ENCODE data around the gene SFMBT1.

Gene SFMBT1

GRCh38 chr3:52856666-52857065 is 189.2 kb downstream of the SFMBT1 start:
- TF ChIP-seq CTCF (IDR thresholded peaks at IDR 0.05; ENCODE audit: borderline replicate concordance, control extremely low read depth, extremely low read depth, insufficient read depth, missing control alignments), result no peak
- no peak for DNase-seq (ENCODE audit: low spot score)
- in situ Hi-C loops (cut with MboI; ENCODE audit: low sequenced_read_pairs, unreplicated experiment), result no loop called here

GRCh38 chr3:52854013-52854412 is 191.9 kb downstream of the SFMBT1 start:
- no peak for DNase-seq (ENCODE audit: low spot score)
- no peak for TF ChIP-seq CTCF (IDR thresholded peaks at IDR 0.05; ENCODE audit: borderline replicate concordance, control extremely low read depth, extremely low read depth, insufficient read depth, missing control alignments)
- in situ Hi-C loops (cut with MboI; ENCODE audit: low sequenced_read_pairs, unreplicated experiment), result no loop called here
